GM12865 (cell line): Measurements from ENCODE around the gene EML3.
A peak's percentile ranks its signal among the peaks of the same experiment; 100 is the strongest.
"Not testable (repeated sequence)": the region's sequence is repeated elsewhere in the genome, so short reads cannot be mapped to it uniquely, and the experiment has no call there.

Source experiments
- DNase-seq: peaks from one replicate; pipeline ENCODE4 v3.0.0; 2010; ENCODE audit warnings: low read depth
- H3K4me3 ChIP-seq: 2 replicates; pipeline ENCODE4 v1.5.1; 2011; ENCODE audit warnings: mild to moderate bottlenecking, low read depth, low read length, control low read depth
- CTCF ChIP-seq: IDR thresholded peaks from 2 replicates; pipeline ENCODE4 v1.5.1; 2011; ENCODE audit warnings: low read length, control low read depth, low read depth, inconsistent platforms; ENCODE audit not compliant: insufficient read depth; ENCODE audit errors: missing control alignments

The EML3 gene

GRCh38 chr11:62567018-62567633 lies 45.4 kb downstream of the EML3 start:
- DNase-seq, result peak; percentile 44
- TF ChIP-seq CTCF, result no peak
- H3K4me3 ChIP-seq, result no peak overlapping the region

- no peak for DNase-seq
- TF ChIP-seq CTCF, result no peak
- H3K4me3 ChIP-seq, result no peak overlapping the region
Observed at GRCh38 chr11:62566247-62566646, 46.3 kb downstream of the EML3 start.

GRCh38 chr11:62565100-62565802 lies 47.3 kb downstream of the EML3 start:
- DNase-seq, result no peak
- TF ChIP-seq CTCF, result no peak
- no peak overlapping the region for H3K4me3 ChIP-seq

- not testable (repeated sequence) for H3K4me3 ChIP-seq, DNase-seq
Observed at GRCh38 chr11:62561677-62562230, 50.8 kb downstream of the EML3 start.

GRCh38 chr11:62560566-62561103 lies 51.9 kb downstream of the EML3 start:
- no peak overlapping the region for H3K4me3 ChIP-seq
- peak; percentile 80 for TF ChIP-seq CTCF
- DNase-seq, result peak; percentile 74

- not testable (repeated sequence) for DNase-seq, H3K4me3 ChIP-seq
Observed at GRCh38 chr11:62559626-62560025, 52.9 kb downstream of the EML3 start.

GRCh38 chr11:62559204-62559603 lies 53.4 kb downstream of the EML3 start:
- DNase-seq, result no peak
- no peak overlapping the region for H3K4me3 ChIP-seq
- TF ChIP-seq CTCF, result no peak

- H3K4me3 ChIP-seq, result no peak overlapping the region
- DNase-seq, result no peak
Observed at GRCh38 chr11:62558669-62559068, 53.9 kb downstream of the EML3 start.

More at GRCh38 chr11:62558669-62559068, 53.9 kb downstream of the EML3 start:
- TF ChIP-seq CTCF, result no peak
